ENCODE results near the gene NR2E1.

The NR2E1 gene

GRCh38 chr6:108156180-108156937, 9.5 kb upstream of the NR2E1 start:
- DNase-seq: no peak

DNA sequence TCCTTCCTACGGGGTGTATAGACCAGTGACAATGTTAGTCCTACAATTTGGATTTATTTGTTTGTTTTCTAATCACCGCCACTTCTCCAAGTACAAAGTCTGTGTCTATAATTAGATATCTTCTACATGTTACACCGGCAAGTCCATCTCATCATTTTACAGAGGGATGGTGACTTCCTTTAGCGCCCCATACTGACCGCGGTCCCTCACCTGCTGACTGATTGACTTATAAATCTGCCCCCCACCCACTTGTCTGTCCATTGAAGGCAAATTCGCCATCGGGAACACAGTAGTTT, 8.9 kb upstream of the NR2E1 start:
- DNase-seq: no peak

DNA sequence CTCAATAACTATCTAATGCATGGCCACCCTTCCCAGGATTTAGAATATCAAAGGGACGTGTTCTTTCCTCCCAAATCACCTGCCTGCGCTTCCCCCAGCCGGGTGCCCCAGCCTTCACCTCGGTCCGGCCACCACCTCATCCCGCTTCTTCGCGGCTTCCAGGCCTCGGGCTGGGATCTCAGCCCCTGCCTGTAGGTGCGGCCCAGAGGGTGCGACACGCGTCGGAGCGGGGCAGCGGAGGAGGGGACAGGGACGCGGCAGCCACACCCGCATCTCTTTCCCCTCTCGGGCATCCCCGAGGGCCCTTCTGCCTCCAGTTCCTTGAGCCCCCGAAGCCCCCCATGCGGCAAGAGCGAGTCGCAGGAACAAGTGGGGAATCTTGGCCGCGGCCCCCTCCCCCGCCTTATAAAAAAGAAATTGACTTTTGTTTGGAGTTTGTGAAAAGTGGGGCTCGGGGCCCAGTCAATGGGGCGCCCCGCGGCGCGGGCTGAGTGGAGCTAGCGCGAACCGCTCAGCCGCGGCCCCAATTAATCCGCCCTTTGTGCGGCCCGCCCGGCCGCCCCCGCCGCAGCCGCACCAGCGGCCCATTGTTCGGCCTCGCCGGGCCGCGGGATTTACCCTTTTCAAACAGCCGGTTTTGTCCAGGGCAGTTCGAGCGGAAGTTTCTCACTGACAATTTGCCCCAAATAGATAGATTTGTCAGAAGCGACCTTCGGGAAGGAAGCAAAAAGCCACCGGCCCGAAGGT, 8.4 kb upstream of the NR2E1 start:
- DNase-seq: no peak

DNA sequence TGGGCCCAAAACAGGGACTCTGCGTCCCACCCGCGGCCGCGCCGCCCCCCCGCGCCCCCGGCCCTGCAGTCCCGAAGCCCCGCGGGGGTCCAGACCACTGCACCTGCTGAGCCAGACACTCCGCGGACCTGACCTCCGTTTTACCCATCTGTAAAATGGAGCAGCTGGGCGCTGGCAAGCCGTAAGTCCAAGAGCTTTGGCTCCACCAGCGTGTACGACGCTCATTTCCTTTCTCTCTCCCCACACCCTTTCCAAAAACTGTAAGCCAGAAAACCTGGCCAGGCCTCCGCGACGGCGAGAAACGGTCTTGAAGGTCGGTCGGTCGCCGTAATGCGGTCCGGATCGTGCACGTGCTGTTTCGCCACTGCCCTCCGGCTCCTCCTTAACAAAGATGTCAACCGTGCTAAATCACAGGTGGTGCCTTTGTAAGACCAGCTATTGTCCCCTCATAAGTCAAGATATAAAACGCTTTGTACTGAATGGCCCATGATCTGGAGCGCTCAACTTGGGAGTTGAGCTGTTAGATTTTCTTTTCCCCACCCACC, 7.8 kb upstream of the NR2E1 start:
- DNase-seq: no peak

DNA sequence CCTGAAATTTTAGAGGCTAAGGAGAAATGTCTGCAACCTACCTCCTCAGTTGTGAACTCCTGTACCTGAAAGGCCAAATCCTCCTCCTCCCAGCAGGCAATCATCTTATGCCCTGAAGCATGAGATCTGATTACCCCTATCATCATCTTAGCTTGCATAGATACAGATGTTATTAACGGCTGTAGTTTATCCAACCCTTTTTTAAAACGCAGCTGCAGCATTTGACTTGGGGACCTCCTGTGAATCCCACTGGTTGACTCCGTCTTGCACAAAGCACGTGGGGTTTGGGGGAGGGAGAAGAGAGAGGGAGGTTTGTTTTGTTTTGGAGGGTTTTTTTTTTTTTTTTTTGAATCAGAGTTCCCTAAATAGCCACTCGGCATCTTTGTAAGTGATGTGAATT, 5.8 kb upstream of the NR2E1 start:
- no peak for DNase-seq

DNA sequence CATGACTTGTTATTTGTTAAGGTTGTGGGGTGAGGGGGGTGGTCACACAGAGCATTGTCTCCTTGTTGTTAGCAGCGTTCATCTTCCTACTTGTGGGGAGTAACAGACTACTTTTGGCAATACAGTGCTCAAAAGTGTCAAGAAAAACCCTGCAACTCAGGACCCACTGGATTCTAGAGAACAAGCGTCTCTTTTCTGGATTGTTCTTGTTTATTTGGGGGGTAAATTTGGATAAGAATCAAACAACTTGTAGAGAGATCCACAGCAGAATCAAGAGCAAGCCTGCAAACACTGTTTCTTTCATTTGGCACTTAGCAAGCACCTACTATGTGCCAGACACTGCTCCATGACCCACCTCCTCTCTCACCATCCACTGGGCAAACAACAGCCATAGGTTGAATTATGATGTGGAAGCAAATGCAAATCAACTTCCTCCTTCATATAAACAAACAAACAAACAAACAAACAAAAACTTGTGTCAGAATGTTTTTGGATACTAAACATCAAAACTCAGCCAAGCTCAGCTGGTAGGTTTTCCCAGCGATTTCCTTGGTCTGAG, 4.0 kb upstream of the NR2E1 start:
- no peak for DNase-seq

DNA sequence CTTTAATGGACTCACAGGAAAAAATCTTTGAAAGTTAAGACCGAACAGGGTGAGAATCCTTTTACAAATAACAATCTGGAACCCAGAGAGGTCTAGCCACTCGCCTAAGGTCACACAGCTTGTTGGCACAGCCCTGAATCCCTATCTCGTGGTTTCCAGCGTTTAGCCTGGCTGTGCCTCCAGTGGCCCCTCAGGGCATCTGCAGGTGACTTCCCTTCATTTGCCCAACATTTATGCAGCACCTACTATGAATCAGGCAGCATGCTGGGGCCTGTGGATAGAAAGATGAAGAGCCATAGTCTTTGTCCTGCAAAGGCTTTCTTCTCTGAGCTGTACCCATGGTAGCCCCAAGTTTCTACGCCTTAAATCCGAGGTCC, 2.6 kb upstream of the NR2E1 start:
- DNase-seq: peak; percentile 63

- DNase-seq: no peak
Observed at GRCh38 chr6:108163644-108164542, 1.9 kb upstream of the NR2E1 start.

GRCh38 chr6:108164543-108164814, 1.3 kb upstream of the NR2E1 start:
- no peak for DNase-seq

DNA sequence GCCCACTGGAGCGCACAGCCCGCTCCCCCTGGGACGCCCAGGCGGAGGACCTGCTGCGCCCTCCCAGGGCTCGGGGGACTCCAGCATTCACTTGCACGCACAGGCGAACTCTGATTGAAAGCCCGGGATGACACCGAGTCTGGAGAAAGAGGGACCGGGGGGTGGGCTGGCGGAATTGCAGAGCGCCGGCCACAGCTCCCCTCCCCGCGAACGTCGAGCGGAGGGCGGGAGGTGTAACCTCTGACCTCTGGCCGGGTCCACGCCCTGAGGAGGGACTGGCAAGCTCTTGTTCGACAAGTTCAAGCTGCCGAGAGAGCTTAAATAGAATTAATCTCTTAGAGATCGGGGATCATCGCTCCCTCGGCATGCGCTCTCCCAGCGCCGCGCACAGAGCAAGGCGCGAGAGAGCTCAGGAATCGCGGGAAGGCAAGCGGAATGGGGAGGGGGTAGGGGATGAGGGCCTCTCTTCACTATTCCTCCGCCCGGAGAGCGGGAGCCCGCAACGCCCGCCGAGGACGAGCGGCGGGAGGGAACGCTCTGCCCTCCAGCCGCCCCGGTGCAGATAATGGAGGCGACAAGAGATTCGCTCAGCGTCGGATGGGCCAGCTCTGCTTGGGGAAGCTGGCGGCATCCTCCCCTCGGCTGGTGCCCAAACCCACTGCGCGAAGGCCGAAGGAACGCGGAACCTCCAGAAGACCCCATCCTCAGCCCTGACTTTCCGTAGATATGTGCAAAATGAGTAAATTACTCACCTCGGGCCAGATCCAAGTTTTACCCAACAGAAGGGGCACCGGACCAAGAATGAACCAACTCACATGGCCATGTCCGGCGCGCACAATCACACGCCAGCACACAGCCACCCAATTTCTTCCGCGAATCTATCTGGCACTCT, 761 bp upstream of the NR2E1 start:
- DNase-seq: no peak

DNA sequence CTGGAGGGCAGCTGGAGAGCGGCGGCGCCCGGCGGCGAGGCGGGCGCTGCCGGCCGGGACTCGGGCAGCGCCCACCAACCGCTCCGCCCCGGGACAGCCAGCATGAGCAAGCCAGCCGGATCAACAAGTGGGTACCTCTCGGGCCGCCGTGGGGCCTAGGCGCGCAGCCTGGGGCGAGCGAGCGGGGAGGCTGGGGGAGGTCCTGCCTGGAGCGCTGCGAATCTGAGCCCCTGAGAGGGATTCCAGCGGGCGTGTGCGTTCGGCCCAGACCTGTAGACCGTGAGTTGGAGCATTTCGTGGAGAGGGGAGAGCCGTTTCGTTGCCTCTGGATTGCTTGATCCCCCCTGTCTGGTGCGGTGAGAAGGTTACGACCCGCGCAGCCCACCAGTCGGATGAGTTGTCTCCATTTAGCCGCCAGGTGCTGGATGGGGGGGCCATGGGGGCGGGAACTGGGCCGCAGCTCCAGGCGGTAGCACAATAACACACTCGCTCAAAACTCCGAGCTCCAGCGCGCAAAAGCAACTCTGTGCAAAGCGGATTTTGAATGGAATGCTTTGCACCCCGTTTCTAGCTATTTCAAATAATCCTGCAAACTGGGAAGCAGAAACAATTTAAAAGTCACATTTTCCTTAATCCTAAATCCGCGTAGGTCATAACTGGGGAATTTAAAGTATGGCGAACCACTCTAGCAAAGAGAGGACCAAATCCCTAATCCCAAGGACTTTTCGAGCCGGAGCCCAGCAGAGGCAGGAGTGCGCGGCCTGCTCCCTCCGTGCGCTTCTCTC, 1.0 kb downstream of the NR2E1 start:
- DNase-seq: no peak

DNA sequence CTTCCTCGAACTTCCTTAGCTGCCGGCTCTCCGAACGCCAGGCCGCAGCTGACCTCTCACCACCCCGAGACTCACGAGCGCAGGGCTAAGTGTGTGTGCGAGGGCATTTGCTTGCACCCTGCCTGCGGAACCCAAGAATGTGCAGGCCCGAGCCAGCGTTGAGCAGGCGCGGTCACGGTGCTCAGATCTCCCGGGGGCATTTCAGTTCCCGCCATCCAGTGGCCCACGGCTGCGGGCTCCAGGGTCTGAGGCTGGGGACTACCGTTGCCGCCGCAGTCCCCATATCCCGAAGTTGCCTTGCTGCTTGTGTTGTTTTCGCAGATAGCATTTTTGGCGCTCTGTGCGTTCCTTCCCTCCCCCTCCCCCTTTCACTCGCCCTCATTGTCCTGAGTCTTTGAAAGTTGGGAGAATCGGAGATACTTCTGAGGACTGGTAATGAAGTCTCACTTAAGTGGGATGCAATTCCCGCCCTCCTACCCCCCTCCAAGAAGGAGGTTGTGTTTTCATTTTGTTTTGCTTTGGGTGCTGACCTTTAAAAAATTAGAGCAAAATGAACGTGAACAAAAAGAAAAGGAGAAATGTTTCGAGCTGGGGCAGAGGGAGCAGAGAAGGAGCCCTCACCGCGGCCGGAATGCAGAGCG, 1.7 kb downstream of the NR2E1 start:
- DNase-seq: no peak

GRCh38 chr6:108168090-108168463, 2.3 kb downstream of the NR2E1 start:
- no peak for DNase-seq

DNA sequence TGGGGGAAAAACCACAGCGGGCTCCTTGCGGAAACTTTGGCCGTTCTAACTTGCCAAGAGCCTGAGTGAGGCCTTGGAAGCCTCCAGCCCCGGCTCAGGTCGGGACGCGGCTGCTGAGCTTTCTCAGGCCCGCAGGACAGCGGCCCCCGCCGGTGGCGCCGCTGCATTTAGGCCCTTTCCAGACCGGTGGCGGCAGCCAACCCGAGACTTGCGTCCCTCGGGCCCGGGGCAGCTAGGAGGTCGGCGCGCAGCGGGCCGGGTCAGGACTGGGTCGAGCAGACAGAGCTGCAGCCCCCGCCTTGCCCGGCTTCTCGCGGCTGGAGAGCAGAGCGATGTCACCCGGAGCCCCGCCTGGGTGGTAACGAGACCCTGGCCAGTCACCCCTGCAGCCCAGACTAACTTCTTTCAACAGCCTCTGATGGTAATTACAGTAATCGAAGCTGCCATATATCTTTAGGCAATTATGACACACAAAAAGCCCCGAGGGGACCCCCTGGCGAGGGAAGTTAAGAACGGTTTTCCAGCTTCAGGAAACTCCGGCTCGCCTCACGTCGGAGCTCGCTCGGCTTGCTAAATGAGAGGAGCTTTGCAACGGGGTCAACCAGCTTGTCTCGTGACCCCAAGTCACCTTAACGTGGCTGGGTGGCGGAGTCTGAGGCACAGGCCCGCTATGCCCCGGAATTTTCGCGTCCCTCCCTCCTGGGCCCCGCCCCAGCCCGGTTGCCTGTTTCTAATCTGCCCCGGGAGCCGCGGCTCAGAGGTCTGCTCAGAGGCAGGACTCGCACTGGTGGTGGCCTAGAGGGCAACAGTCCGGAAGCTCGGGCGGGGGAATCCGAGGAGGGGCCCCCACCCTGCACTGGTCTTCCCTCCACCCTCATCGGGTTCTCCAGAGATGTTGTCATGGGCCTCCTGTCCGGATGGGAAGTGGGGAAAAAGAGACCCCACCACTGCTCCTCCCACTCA, 3.0 kb downstream of the NR2E1 start:
- peak; percentile 62 for DNase-seq

DNA sequence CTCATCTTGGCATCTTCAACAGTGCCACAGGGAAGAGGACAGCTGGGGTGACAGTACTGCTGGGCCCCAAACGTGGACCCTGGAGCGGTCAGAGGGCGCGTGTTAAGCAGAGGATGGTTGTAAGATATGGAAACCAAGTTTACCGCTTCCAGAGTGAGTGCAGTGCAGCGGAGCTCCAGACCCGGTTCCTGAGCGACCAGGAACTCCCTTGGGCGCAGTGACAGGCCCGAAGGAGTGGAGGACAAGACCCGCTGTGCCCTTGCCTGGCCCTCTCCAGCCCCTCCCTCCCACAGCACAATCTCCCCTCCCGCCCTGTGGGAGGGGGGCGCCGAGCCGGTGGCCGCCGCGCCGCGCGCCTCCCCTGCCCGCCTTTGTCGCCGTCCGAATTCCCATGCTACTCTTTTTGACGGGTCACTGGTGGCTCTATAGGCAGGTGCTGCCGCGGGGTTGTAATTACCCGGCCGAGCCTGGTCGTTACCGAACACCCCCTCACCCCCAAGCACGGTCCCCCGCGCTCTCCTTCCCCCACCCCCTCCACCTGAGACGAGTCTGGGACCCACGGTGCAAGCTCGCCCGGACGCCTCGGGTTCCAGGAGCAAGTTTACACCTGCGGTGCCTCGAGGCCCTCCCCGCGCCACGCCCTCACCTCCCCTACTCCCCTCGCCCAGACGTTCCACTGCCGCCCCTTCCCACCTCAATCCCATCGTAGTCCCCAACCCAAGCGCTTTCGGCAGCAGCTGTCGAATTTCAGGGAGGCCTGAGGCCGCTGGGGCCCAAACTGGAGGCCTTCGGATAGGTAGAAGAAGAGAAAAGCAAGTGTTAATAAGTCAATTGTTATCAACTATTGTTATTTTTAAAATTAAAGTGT, 3.9 kb downstream of the NR2E1 start:
- no peak for DNase-seq

DNA sequence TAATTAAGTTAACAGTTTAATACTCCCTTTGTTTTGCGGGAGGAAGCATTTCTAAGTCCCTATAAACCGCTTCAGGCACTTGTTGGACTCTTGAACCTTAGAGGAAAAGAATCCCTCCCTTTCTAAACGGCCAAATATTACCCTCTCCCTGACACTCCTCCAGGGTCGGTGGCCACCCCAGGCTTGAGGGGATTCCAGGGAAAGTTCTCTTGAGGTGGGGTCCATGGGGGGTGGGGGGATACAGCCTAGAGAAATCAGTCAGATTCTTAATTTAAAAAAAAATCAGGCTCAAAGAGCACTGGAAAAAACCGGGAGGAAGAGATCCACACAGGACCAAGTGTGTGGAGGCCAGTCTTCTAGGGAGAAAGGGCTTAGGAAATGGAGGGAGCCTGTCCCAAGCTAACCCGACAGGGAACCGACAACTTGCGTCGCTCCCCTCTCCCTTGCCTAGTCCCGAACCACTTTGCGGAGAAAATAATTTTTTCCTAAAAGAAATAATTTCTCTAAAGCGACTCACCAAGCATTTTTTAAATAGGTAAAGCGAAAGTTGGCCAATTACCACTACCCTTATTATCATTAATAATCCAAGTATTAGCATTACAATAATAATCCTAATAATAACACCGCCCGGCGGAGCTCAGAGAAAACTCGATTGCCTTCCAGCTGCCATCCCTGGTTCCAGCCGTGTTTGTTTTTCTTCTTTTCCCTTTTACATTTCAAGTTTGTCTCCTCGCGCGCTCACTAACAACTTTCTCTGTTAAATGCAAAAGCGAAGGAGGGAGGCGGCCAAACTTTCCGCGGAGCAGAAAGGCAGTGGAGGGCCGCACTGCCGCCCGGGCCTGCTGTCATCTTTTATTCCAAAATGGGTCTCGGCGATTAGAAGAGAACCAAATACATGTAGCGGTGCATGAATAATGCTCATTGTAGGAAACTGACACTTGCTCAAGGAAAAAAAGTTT, 4.8 kb downstream of the NR2E1 start:
- DNase-seq: no peak

DNA sequence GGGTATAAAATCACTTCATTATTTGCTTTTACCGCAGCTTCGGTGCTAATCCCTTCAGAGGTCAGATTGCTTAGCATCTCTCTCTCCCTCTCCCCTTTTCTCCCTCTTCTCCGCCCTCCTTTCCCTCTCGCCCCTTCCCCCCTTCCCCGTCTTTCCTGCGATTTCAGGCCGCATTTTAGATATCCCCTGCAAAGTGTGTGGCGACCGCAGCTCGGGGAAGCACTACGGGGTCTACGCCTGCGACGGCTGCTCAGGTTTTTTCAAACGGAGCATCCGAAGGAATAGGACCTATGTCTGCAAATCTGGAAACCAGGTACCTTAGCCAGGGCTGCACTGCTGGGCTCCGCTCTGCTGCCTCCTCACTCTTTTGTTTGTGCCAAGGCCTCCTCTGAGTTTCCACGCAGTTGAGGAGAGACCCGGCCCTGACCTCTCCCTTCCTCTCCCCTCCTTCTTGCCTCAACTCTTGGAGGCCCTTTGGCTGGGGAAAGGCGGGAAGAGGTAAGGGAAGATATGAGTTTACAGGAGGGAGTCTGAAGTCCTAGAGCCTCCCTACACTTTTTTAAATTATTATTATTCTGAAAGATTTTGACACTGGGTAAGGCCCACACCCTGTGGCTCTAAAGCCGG, 5.6 kb downstream of the NR2E1 start:
- no peak for DNase-seq

All from hematopoietic multipotent progenitor cell treated with erythropoietin and hydrocortisone succinate and interleukin-3 and kit ligand, for 6 days (in vitro differentiated cells).